ENCODE results near the gene JMJD7. TPM values are rescaled to one million over a fixed set of nuclear protein-coding genes. Genes with fewer than 3 reads are reported as not detected.

JMJD7 gene
- total RNA-seq, 1 donor from 2014 or later: 13.8 TPM

- Mint-ChIP-seq H3K4me3 (ENCODE audit: unreplicated experiment) (no peak overlapping the region), H3K4me1 (ENCODE audit: unreplicated experiment) (peaks cover 3% of the 10 kb centered on the region), H3K36me3 (ENCODE audit: low read depth, unreplicated experiment) (peaks cover 65% of the 10 kb centered on the region), H3K27ac (ENCODE audit: unreplicated experiment) (no peak overlapping the region), H3K27me3 (ENCODE audit: unreplicated experiment) (peaks cover 9% of the 10 kb centered on the region), H3K9me3 (ENCODE audit: unreplicated experiment) (no peaks in the 10 kb centered on the region)
- DNase-seq (ENCODE audit: low spot score): no peak
- no peak for TF ChIP-seq CTCF (IDR thresholded peaks at IDR 0.05; ENCODE audit: unreplicated experiment)
Observed at GRCh38 chr15:41817327-41817726, 10.6 kb upstream of the JMJD7 start.

GRCh38 chr15:41817781-41818180, 10.1 kb upstream of the JMJD7 start:
- peaks cover 9% of the 10 kb centered on the region for H3K27me3 Mint-ChIP-seq (ENCODE audit: unreplicated experiment)
- peaks cover 3% of the 10 kb centered on the region for H3K4me1 Mint-ChIP-seq (ENCODE audit: unreplicated experiment)
- no peak overlapping the region for H3K4me3 Mint-ChIP-seq (ENCODE audit: unreplicated experiment)
- no peak for TF ChIP-seq CTCF (IDR thresholded peaks at IDR 0.05; ENCODE audit: unreplicated experiment)
- H3K9me3 Mint-ChIP-seq (ENCODE audit: unreplicated experiment): no peaks in the 10 kb centered on the region
- H3K36me3 Mint-ChIP-seq (ENCODE audit: low read depth, unreplicated experiment): peaks cover 67% of the 10 kb centered on the region
- no peak for DNase-seq (ENCODE audit: low spot score)
- no peak overlapping the region for H3K27ac Mint-ChIP-seq (ENCODE audit: unreplicated experiment)

- no peak for DNase-seq (ENCODE audit: low spot score)
- peak overlapping the region; percentile 51 for H3K4me3 Mint-ChIP-seq (ENCODE audit: unreplicated experiment)
- no peak for TF ChIP-seq CTCF (IDR thresholded peaks at IDR 0.05; ENCODE audit: unreplicated experiment)
- peaks cover 7% of the 10 kb centered on the region for H3K27me3 Mint-ChIP-seq (ENCODE audit: unreplicated experiment)
- peaks cover 3% of the 10 kb centered on the region for H3K4me1 Mint-ChIP-seq (ENCODE audit: unreplicated experiment)
- H3K27ac Mint-ChIP-seq (ENCODE audit: unreplicated experiment): no peak overlapping the region
- H3K36me3 Mint-ChIP-seq (ENCODE audit: low read depth, unreplicated experiment): peaks cover 66% of the 10 kb centered on the region
- no peaks in the 10 kb centered on the region for H3K9me3 Mint-ChIP-seq (ENCODE audit: unreplicated experiment)
Observed at GRCh38 chr15:41819455-41820050, 8.3 kb upstream of the JMJD7 start.

GRCh38 chr15:41820791-41821423, 7.0 kb upstream of the JMJD7 start:
- Mint-ChIP-seq H3K4me1 (ENCODE audit: unreplicated experiment) (peaks cover 3% of the 10 kb centered on the region), H3K4me3 (ENCODE audit: unreplicated experiment) (no peak overlapping the region), H3K9me3 (ENCODE audit: unreplicated experiment) (no peaks in the 10 kb centered on the region), H3K27ac (ENCODE audit: unreplicated experiment) (no peak overlapping the region), H3K27me3 (ENCODE audit: unreplicated experiment) (peaks cover 7% of the 10 kb centered on the region), H3K36me3 (ENCODE audit: low read depth, unreplicated experiment) (peaks cover 61% of the 10 kb centered on the region)
- TF ChIP-seq CTCF (IDR thresholded peaks at IDR 0.05; ENCODE audit: unreplicated experiment): no peak
- DNase-seq (ENCODE audit: low spot score): no peak

GRCh38 chr15:41821831-41822230, 6.1 kb upstream of the JMJD7 start:
- no peak overlapping the region for H3K27ac Mint-ChIP-seq (ENCODE audit: unreplicated experiment)
- H3K4me3 Mint-ChIP-seq (ENCODE audit: unreplicated experiment): no peak overlapping the region
- DNase-seq (ENCODE audit: low spot score): no peak
- no peak for TF ChIP-seq CTCF (IDR thresholded peaks at IDR 0.05; ENCODE audit: unreplicated experiment)
- H3K4me1 Mint-ChIP-seq (ENCODE audit: unreplicated experiment): peaks cover 7% of the 10 kb centered on the region
- peaks cover 9% of the 10 kb centered on the region for H3K27me3 Mint-ChIP-seq (ENCODE audit: unreplicated experiment)
- H3K9me3 Mint-ChIP-seq (ENCODE audit: unreplicated experiment): no peaks in the 10 kb centered on the region
- peaks cover 59% of the 10 kb centered on the region for H3K36me3 Mint-ChIP-seq (ENCODE audit: low read depth, unreplicated experiment)

All from endothelial cell (in vitro differentiated cells).